ENCODE results near the gene KIAA1549.
"Not testable (repeated sequence)": the region's sequence is repeated elsewhere in the genome, so short reads cannot be mapped to it uniquely, and the experiment has no call there.

The KIAA1549 gene

DNA sequence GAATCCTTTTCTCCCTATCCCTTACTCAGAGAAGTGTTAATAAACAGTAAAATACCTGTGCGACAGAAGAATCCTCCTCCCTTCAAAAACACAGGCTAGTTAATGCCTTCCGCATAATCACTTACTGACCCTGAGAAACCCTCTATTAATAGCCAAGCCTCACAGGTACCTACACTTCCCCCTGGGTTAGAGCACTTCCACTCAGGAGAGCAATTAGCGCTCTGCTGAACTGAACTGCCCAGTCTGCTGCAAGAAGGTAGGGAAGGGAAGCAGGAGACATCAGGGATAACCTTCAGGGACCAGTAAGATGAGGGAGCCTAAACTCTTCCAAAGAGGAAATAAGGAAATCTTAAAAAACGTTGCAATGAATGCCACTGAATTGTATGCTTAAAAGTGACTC lies 39.6 kb downstream of the KIAA1549 start:
- no peak for FAIRE-seq

- not testable (repeated sequence) for FAIRE-seq
These were observed 40.6 kb downstream of the KIAA1549 start for GRCh38 chr7:138940602-138941001.

- no peak for FAIRE-seq
These were observed 43.7 kb downstream of the KIAA1549 start for GRCh38 chr7:138937484-138937883.

GRCh38 chr7:138935465-138936011 lies 45.7 kb downstream of the KIAA1549 start:
- FAIRE-seq = no peak

DNA sequence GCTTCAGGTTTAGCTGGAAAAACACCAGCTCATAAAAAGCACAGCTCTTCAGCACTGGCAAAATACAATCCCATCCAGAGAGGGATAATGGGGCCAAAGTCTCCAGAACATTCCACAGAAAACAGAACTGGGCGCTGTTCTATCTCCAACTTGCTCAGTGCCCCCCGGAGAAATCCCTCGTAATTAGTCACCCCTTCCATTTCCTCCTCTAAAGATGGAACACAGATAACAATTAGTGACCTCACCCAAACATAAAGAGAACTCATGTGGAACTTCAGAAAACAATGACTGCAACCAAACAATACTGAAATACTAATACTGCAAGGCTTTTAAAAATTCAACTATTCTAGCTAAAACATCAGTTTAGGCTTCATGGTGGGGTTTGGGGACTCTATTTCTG lies 46.3 kb downstream of the KIAA1549 start:
- FAIRE-seq = no peak

DNA sequence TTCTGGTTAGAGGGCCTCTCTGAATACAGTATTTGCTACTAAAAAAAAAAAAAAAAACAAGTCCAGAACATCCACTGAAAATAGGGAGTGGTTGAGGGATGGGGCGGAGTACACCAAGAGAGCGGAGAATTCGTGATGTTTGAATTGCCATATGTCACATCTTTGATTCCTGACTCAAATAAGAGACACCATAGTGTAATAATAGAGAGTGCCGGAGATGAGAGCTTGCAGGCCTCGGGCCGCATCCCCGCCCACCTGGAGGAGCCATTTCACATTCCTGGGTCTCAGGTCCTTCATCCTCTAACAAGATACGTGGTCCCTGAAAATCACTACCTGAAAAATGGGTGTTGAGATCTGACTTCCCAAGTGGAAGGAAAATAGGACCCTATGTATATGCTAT lies 46.8 kb downstream of the KIAA1549 start:
- FAIRE-seq = no peak

GRCh38 chr7:138932870-138933269 lies 48.3 kb downstream of the KIAA1549 start:
- FAIRE-seq = no peak

- FAIRE-seq = no peak
These were observed 48.8 kb downstream of the KIAA1549 start for GRCh38 chr7:138932427-138932826.

- FAIRE-seq = no peak
These were observed 51.2 kb downstream of the KIAA1549 start for GRCh38 chr7:138929969-138930368.

GRCh38 chr7:138926241-138926612 lies 55.0 kb downstream of the KIAA1549 start:
- no peak for FAIRE-seq

DNA sequence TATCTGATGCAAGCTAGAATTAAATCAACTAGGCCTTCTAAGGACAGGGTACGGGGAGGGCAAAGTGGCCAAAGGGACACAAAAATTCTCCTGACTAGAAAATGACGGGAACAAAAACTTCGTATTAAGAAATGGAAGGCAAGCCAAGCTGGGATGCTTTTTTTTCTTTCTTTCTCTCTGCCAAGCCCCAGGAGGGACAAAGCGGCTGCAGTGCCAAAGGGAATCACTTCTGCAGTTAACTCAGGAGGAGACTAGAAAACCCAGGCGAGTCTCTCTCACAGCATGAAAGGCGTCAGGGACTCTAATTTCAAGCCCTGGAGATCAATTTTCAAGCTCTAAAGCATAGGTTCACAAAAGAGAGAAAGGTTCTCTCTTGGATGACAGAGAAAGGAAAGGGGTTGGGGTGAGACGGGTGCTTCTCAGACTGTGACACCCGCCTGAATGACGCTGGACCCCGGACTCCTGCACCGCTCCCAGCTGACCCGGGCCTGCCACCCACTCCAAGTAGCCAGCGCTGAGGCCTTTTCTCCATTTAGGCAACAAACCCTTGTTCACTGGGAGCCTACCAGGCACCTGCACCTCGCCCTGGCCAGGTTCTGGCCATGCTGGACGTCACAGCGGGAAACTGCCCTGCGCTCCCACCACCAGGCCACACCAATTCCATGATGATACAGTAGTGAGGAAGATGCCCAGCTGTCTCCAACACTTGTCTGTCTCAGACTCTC lies 56.5 kb downstream of the KIAA1549 start:
- no peak for FAIRE-seq

- FAIRE-seq = no peak
These were observed 59.9 kb downstream of the KIAA1549 start for GRCh38 chr7:138921277-138921676.

DNA sequence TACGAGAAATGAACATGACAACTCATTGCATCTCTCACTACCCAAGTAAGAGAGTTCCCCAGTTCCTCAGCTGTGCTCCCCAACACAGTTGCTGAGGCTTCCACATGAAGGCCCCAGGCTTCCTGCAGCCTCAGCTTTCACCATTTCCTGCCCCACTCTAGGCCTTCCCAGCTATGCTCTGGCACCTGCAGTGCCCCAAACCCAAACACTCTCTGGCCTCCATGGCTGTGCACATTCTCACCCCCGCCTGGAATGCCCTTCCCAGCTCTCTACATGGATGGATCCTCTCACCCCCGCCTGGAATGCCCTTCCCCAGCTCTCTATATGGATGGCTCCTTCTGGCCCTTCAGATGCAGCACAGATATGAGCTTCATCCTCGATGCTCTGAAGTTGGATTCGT lies 61.3 kb downstream of the KIAA1549 start:
- no peak for FAIRE-seq

- no peak for FAIRE-seq
These were observed 62.0 kb downstream of the KIAA1549 start for GRCh38 chr7:138919216-138919615.

DNA sequence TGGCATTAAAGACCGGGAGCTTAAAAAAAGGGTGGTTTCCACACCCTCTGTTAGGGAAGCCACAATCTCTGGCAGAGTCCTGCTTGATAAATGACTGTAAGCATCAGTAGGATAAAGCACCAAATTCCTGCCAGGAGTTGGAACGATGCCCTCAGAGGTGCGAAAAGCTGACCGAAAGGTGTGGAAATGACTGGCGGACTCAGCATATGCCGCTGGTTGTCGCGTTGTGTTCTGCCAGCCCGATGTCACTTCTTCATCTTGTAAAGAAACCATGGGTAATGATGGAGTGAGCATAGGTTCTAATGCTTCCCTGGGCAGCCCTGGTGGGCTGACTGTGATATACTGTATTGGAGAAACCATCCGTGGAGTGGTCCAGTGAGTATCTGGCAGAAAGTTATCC lies 62.4 kb downstream of the KIAA1549 start:
- no peak for FAIRE-seq

GRCh38 chr7:138918176-138918575 lies 63.0 kb downstream of the KIAA1549 start:
- no peak for FAIRE-seq

GRCh38 chr7:138917771-138918170 lies 63.4 kb downstream of the KIAA1549 start:
- FAIRE-seq = no peak

- FAIRE-seq = no peak
These were observed 64.5 kb downstream of the KIAA1549 start for GRCh38 chr7:138916731-138917130.

DNA sequence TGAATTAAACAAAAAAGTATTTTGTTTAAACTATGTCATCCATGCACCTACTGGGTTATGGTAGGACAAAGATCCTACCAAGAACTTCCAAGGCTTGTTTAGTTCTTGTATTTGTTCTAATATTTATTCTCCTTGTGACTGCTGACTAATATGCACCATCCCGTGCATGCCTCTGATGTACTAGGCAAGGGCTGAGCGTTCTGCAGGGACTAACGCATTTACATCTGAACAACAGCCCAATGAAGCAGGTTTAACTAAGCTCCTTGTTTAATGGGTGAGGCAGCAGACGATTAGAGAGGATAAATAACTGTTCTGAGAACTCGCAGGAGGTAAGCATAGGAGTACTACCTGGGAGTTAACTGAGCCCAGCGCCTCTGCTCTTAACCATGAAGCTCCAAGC lies 64.9 kb downstream of the KIAA1549 start:
- no peak for FAIRE-seq

- no peak for FAIRE-seq
These were observed 67.4 kb downstream of the KIAA1549 start for GRCh38 chr7:138913783-138914182.

GRCh38 chr7:138911007-138911406 lies 70.2 kb downstream of the KIAA1549 start:
- no peak for FAIRE-seq

DNA sequence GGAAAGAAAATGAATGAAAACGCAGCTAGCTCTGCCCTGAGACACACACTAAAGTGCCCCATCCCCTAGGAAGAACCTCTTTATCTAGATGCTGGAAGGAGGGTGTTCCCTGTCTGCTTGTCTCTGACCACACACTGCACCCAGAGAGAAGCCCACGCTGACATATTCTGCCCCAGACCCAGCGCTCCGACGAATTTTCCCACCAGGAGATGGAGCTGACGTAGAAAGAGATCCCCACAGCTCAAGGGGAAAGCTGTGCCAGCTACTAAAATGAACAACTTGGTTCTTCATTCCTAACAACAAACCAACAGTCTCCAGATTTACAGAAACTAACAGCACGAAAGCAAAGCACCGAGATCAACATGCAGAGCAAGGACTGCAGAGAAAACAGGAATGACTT lies 73.3 kb downstream of the KIAA1549 start:
- no peak for FAIRE-seq

GRCh38 chr7:138907201-138907847 lies 73.9 kb downstream of the KIAA1549 start:
- no peak for FAIRE-seq

GRCh38 chr7:138903859-138904435 lies 77.2 kb downstream of the KIAA1549 start:
- no peak for FAIRE-seq
